ENCODE results near the gene ISG20L2. TPM values are rescaled to one million over a fixed set of nuclear protein-coding genes. Genes with fewer than 3 reads are reported as not detected.

Gene ISG20L2
- total RNA-seq = 8.5 and 9.9 TPM in 2 replicates

GRCh38 chr1:156728599-156729462 lies at the start of gene ISG20L2:
TSS of gene ISG20L2 (minus strand) at chr1:156728766. CDS start at chr1:156727652, 1,114 bp downstream.

GRCh38 chr1:156767101-156767878 lies 38.7 kb upstream of the ISG20L2 start, which contains the start of gene PRCC:
TSS of gene PRCC (plus strand) at chr1:156767535. CDS start at chr1:156767772, 237 bp downstream.

GRCh38 chr1:156751451-156751756 lies 22.8 kb upstream of the ISG20L2 start, which contains the start of gene HDGF:
TSS of gene HDGF (minus strand) at chr1:156751675. CDS start at chr1:156751429, 246 bp downstream.

GRCh38 chr1:156740741-156741480 lies 12.3 kb upstream of the ISG20L2 start, which contains the start of gene MRPL24:
TSS of gene MRPL24 (minus strand) at chr1:156741088. CDS start at chr1:156738704, 2,384 bp downstream.

GRCh38 chr1:156727926-156728598 lies 504 bp downstream of the ISG20L2 start, which contains the start of gene METTL25B:
TSS of gene METTL25B (plus strand) at chr1:156728469. CDS start at chr1:156729105, 636 bp downstream.

GRCh38 chr1:156705321-156705917 lies 23.1 kb downstream of the ISG20L2 start, which contains the start of gene CRABP2:
TSS of gene CRABP2 (minus strand) at chr1:156705583. CDS start at chr1:156705446, 137 bp downstream.

GRCh38 chr1:156676820-156677615 lies 51.5 kb downstream of the ISG20L2 start, which contains the start of gene NES:
TSS of gene NES (minus strand) at chr1:156677407. CDS start at chr1:156677264, 143 bp downstream.

Other genes starting within 250 kb of the ISG20L2 start
- 3.0 and 3.6 TPM in 2 replicates for gene MEF2D, start 228.0 kb downstream of the ISG20L2 start, total RNA-seq
- gene IQGAP3, start 156.2 kb downstream of the ISG20L2 start, total RNA-seq = 0.85 and 2.9 TPM in 2 replicates
- gene TTC24, start 149.0 kb downstream of the ISG20L2 start, total RNA-seq = not detected in 2 replicates
- gene NAXE, start 137.0 kb downstream of the ISG20L2 start, total RNA-seq = 141 and 151 TPM in 2 replicates
- gene GPATCH4, start 127.3 kb downstream of the ISG20L2 start, total RNA-seq = 14.5 and 14.7 TPM in 2 replicates
- not detected in 2 replicates for gene HAPLN2, start 109.4 kb downstream of the ISG20L2 start, total RNA-seq
- gene BCAN, start 86.6 kb downstream of the ISG20L2 start, total RNA-seq = not detected in 2 replicates
- gene NES, start 51.4 kb downstream of the ISG20L2 start, total RNA-seq = 0.24 TPM in 1 of 2 replicates, not detected in the other
- gene CRABP2, start 23.2 kb downstream of the ISG20L2 start, total RNA-seq = 30.1 and 132 TPM in 2 replicates
- 10.4 and 19.4 TPM in 2 replicates for gene METTL25B, start 297 bp downstream of the ISG20L2 start, total RNA-seq
- gene MRPL24, start 12.3 kb upstream of the ISG20L2 start, total RNA-seq = 40.0 and 52.4 TPM in 2 replicates
- 179 and 269 TPM in 2 replicates for gene HDGF, start 22.9 kb upstream of the ISG20L2 start, total RNA-seq
- 7.7 and 8.4 TPM in 2 replicates for gene PRCC, start 38.8 kb upstream of the ISG20L2 start, total RNA-seq
- 1.5 and 3.6 TPM in 2 replicates for gene SH2D2A, start 88.1 kb upstream of the ISG20L2 start, total RNA-seq
- gene INSRR, start 130.4 kb upstream of the ISG20L2 start, total RNA-seq = not detected in 2 replicates
- not detected in 2 replicates for gene NTRK1, start 132.1 kb upstream of the ISG20L2 start, total RNA-seq
- gene PEAR1, start 165.0 kb upstream of the ISG20L2 start, total RNA-seq = 1.4 and 1.5 TPM in 2 replicates
- not detected in 2 replicates for gene LRRC71, start 191.9 kb upstream of the ISG20L2 start, total RNA-seq

Data from tracheal epithelial cell (primary cell).